Suprapubic skin (tissue), 4 donors: Measurements from ENCODE around the gene SLC33A1.

Experiments used
- EP300 ChIP-seq: sonication (generic); formaldehyde crosslinking; IDR thresholded peaks from one replicate; pipeline ENCODE4 v1.6.1; 2017; ENCODE audit warnings: antibody characterized with exemption
- POLR2A ChIP-seq, 2 donors: fragments of 450-650 bp; IDR thresholded peaks; one replicate each; pipeline ENCODE4 v1.6.1; 2017; ENCODE audit warnings: antibody characterized with exemption in 2 of 2, mild to moderate bottlenecking in 2 of 2, moderate library complexity in 2 of 2
- POLR2AphosphoS5 ChIP-seq, 3 donors: sonication (generic); formaldehyde crosslinking; IDR thresholded peaks; one replicate each; pipeline ENCODE4 v1.6.1; 2017; ENCODE audit warnings: antibody characterized with exemption in 3 of 3

- TF ChIP-seq POLR2A (IDR thresholded peaks at IDR 0.05) (no peak), POLR2AphosphoS5 (IDR thresholded peaks at IDR 0.05) (no peak), EP300 (no peak)
Observed at GRCh38 chr3:155809181-155809580, 45.0 kb downstream of the SLC33A1 start.
